Stimulated activated CD4-positive, alpha-beta T cell treated with anti-CD3 and anti-CD28 coated beads, Interleukin-4, amount 100 ng/mL, for 24 hours (primary cell): ENCODE results near the gene CST1.
"Not testable (repeated sequence)": the region's sequence is repeated elsewhere in the genome, so short reads cannot be mapped to it uniquely, and the experiment has no call there.

Source experiments
- DNase-seq: peaks from one replicate; pipeline ENCODE4 v3.0.0-alpha.2; 2020

CST1 gene, protein sequence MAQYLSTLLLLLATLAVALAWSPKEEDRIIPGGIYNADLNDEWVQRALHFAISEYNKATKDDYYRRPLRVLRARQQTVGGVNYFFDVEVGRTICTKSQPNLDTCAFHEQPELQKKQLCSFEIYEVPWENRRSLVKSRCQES

DNA sequence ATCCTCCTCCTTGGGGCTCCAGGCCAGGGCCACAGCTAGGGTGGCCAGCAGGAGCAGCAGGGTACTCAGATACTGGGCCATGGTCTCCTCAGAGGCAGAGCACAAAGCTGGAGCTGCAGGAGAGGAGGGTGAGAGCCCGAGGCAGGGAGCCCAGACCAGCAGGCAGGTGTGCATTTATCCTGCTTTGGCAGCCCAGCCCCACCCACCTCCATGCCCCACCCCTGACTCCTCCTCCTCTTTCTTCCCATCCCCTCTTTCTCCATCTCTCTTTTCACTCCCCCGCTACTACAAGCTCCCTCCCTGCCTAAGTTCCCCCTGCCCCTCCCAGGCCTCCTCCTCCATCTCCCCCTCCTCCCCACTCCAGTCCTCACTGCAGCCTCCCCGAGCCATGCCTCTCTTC lies at the start of gene CST1:
CST1 (minus strand) TSS at position 150 of the 400 bp plus-strand sequence; CDS start at position 81, 69 bp downstream.
- DNase-seq, result not testable (repeated sequence)

DNA sequence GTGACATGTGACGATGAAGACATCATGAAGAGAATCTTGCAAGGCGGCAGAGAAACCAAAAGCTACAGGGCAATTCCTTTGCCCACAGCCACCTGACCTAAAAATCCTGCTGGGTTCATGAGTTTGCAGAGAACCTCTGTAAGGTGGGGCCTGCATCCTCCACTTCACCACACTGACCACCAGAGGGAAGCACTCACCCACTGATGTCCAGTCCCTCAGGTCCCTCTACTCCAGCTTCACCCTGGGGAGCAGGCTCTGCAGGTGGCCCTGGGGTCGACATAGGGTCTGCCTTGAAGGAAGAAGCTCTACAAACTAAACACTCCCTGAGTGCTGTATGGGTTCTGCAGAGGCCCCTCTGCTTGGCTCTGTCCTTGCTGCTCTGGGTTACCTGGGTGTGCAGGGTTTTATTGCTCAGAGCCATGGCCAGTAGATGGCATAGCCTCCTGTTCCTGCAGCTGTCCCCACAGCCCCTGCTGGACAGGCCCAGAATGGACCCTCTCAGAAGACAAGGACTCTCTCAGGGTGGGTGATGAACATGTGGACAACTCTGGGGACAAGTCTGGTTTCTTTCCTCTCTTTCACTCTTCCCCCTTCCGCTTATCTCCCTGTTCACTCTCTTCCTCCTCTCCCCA lies 48.6 kb upstream of the CST1 start:
- DNase-seq, result peak; percentile 7

DNA sequence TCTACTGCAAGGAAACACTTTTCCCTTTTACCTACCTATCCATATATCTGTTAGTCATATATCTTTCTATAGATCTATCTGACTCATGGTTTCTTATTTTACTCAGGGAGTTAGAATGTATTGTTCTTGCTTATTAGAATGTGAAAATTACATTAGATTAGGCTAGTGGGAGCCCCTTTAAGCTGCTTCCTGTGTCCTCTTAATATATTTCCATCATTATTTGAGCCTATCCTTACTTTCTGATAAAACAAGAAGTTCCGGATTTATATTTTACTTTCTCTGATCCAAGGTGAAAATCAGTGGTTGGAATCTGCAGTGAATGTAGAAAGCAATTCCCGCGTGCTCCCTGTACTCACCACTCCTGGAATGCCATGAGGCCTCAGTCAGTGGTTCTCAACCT lies 44.8 kb upstream of the CST1 start:
- DNase-seq, result no peak

DNA sequence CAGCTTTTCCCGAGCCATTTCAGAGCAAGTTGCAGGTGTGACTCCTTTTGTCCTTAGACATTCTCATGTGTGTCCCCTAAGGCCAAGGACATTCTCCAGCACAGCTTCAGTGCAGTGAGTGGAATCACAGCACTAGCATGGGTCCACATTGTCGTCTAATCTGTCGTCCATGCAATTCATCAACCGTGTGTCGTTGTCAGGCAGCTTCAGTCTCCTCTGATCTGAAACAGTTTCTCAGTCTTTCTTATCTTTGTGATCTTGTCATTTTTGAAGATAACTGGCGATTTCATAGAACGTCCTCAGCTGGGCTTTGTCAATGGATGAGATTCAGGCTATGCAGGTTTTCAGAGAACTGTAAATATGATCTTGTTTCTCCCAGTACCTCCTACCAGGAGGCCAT lies 44.1 kb upstream of the CST1 start:
- no peak for DNase-seq

DNA sequence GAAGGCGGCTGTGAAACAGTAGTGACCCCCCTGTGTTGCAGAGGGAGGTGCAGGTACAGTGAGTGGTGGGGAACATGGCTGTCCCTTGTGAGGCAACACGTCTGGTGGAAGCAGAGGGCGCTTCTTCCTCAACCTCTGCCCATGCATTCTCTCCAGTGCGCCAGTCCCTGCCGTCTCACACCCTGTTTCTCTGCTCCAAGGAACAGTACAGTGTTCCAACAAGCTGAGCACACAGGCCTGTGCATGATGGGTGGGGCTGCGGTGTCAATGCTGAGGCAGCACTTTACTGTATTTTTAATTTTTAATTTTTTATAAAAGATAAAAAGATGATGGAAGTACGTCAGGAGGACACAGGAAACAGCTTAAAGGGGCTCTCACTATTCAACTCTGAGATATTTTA lies 43.3 kb upstream of the CST1 start:
- DNase-seq, result no peak

DNA sequence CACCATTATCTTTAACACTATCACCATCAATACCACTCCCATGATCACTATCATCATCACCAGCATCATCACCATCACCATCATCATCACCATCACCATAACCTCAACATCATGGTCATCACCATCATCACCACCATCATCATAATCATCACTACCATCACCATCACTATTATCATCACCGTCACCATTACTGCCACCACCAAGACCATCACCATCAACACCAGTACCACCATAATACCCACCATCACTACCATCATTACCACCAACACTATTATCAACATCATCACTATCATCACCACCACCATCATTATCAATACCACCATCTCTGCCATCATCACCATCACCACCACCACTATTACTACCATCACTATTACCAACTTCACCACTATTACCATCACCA lies 32.7 kb upstream of the CST1 start:
- DNase-seq, result no peak

DNA sequence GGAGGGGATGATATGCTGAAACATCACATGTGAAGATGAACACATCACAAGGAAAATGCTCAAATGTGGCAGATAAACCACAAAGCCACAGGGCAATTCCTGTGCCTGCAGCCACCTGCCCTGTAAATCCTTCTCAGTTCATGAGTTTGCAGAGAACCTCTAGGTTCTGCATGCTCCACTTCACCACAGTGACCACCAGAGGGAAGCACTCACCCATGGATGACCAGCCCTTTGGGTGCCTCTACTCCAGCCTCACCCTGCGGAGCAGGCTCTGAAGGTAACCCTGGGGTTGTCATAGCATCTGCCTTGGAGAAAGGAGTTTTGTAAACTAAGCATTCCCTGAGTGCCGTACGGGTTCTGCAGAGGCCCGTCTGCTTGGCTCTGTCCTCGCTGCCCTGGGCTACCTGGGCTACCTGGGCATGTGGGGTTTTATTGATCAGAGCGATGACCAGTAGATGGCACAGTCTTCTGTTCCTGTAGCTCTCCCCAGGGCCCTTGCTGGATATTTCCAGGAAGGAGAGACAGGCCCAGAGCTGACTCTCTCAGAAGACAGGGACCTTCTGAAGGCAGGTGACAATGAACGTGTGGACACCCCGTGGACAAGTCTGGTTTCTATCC lies 31.7 kb upstream of the CST1 start:
- DNase-seq, result peak; percentile 12

DNA sequence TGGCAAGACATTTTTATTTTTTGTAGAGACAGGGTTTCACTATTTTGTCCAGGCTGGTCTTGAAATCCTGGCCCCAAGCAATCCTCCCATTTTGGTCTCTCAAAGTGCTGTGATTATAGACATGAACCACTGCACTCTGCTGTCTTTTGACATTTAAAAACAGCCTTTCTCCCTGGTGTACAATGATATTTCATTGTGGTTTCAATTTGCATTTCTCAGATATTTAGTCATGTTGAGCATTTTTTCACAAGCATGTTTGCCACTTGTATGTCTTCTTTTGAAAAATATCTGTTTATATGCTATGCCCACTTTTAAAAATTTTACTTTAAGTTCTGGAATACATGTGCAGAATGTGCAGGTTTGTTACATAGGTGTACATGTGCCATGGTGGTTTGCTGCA lies 27.9 kb upstream of the CST1 start:
- DNase-seq, result not testable (repeated sequence)

DNA sequence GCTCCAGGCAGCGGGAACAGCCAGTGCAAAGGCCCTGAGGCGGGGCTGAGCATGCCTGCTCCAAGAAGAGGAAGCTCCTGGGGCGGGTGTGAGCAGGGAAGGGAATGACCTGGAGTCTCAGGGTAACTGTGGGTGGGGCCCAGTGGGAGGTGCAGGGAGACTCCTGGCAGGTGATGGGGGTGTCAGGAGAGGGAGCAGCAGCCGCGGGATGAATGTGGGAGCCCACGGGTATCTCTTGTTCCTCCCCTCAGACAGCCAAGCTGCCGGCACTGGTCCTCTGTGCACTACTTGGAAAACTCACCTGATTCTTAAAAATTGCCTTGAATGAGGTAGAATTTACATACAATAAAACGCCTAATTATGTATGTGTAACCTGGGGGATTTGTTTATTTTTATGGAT lies 26.6 kb upstream of the CST1 start:
- not testable (repeated sequence) for DNase-seq

DNA sequence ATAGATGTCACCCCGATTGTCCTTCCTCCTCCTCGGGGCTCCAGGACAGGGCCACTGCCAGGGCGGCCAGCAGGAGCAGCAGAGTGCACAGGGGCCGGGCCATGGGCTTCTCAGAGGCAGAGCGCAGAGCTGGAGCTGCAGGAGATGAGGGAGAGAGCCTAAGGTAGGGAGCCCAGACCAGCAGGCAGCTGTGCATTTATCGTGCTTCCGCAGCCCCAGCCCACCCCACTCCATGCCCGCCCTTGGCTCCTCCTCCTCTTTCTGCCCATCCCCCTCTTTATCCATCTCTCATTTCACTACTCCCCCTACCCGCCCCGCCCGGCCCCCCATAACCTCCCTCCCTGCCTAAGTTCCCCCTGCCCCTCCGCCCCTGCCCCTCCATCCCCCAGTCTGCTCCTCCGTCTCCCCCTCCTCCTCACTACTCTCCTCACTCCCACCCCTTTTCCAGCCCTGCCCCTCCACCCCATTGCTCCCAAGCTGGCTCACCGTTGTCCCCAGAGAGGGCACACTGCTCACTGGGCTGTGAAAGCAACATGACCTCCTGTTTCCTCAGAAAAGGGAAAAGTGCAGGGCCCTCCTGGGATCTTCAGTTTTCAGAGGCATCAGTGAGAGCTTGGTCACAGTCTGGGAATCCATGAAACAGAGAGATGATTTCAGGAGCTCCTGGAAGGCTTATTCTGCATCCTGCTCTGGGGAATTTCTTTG lies 25.5 kb upstream of the CST1 start:
- no peak for DNase-seq

DNA sequence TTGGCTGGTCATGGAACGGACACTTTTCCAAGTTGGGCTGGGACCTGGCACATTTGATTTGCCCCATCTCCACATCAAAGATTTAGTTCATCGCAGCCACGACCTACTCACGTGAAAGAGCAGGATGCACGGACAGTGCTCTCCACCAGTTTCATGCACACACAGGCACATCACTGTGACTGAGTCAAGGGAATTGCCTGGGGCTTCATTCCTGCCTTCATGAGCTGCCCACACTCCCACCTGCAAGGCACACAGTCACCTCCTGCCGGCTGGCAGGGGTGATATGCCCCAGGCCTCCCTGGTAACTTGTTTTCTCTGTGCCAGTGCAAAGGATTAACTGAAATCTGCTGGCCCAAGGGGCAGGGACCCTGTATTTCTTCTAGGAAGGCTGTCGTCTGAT lies 23.3 kb upstream of the CST1 start:
- DNase-seq, result no peak

DNA sequence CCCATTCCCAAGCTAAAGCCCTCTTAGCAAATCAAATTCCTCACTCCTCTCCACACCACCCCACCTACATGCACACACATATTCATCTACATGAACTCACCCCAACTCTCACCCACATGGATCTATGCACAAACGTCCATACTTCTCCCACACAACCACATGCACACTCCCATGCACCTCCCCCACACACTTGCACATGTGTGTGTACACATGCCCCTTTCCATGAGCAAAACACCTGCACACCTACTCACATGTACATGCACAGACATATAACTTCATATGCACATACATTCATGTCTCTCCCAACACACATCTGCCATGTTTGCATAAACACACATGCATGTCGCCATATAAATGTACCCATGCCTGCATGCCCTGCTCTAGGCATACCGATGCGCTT lies 22.8 kb upstream of the CST1 start:
- no peak for DNase-seq

DNA sequence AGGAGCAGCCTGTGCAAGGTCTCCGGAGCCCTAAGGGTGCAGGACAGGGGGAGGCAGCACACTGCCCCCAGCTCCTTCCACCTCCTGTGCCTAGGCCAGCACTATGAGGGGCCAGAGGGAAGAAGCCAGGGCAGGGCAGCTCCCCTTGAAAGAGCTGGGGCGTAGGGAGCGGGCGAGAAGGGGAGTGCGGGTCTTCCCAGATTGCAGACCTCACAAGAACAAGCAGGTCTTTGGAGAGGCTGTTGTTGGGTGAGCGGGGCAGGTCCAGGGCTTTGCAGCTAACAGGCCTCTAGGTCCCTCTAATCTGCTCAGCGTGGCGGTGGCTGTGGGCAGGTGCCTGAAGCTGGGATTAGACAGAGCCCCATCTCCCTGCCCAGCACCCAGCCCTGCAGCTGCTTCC lies 22.4 kb upstream of the CST1 start:
- no peak for DNase-seq

DNA sequence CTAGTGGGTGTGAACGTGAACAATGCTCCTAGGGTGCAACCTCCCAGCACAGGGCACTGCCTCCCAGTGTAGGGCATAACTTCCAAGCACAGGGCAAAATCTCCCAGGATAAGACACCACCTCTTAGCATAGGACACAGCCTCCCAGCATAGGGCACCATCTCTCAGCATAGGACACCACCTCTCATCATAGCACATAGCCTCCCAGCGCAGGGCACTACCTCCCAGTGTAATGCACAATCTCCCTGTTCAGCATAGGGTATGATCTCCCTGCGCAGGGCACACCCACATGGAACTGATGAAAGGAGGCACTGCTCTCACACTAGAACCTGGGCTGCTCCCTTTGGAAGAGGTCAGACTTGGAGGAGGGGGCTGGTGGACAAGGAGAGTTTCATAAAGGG lies 21.3 kb upstream of the CST1 start:
- DNase-seq, result no peak

DNA sequence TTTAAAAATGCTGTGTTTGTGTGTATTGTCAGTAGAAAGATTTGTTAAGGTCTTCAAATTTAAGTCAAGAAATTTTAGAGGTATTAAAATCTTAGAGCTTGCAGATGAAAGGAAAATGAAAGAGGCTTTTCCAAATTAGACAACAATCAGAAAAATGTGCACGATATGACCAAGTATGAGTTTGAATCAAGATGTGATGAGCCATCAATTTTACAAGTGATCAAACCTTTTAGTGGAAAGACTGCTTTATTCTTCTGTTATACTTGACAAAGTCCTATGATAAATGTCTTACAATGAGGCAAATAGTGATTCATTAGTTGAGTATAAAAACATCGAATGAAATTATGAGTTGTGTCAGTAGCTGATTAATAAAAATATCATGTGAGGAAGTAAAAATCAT lies 19.6 kb upstream of the CST1 start:
- no peak for DNase-seq

DNA sequence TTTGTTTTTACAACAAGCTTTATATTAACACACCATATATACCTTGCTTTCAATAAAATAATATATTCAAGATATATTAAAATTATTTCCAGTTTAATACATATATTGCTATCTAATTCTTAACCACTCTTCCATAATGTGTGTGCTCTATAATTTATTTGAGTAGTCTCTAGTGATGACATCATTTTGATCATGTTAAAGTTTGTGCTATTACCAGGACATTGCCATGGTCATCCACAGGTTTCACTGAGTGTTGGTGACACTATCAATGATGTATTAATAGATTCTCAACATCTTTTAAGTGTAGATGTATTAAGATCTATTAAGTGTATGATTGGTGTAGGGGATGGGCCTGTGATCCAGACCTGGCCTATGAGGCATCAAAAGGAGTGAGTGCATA lies 17.8 kb upstream of the CST1 start:
- not testable (repeated sequence) for DNase-seq

DNA sequence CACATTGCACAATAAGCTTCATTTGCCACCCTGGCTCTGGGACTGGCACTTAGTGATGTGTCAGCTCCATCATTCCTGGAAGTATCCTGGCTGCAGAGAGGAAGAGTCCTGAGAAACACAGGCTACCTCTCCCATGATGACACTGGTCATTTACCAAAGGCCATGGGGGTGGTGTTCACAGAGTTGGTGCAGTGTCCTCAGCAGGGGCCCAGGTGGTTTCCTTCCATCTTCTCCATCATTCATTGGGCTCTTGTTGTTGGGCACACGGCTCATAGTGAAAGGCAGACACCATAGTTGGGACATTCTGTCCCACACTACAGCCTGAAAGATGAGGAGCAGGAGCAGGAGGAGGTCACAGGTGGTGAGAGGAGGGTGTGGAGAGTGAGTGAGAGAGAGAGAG lies 15.8 kb upstream of the CST1 start:
- DNase-seq, result no peak

DNA sequence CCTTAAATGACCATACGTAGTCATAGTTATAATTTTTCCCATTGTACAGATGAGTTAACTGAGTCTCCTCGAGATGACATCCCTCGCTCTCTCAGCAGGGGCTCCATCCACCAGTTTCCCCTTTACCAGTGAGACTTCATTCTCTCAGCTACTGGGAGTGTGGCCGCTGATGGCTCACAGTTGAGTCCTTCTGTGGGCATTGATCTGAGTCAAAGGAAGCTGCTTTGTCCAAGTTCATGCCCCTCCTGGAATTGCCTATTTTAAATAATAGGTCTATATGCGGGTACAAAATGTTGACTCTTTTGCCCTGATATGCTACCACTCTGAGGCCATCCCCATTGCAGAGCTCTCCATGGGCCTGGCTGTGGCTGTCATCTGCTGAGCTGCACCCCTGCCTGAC lies 14.8 kb upstream of the CST1 start:
- no peak for DNase-seq

DNA sequence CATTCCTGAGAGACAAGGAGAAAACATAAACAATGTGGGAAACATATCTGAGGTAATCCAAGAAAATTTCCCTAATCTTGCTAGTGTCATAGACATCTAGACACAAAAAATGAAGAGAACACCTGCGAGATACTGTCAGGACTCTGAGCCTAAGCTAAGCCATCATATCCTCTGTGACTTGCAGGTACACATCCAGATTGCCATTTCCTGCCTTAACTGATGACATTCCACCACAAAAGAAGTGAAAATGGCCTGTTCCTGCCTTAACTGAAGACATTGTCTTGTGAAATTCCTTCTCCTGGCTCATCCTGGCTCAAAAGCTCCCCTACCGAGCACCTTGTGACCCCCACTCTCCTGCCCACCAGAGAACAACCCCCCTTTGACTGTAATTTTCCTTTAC lies 13.9 kb upstream of the CST1 start:
- not testable (repeated sequence) for DNase-seq

DNA sequence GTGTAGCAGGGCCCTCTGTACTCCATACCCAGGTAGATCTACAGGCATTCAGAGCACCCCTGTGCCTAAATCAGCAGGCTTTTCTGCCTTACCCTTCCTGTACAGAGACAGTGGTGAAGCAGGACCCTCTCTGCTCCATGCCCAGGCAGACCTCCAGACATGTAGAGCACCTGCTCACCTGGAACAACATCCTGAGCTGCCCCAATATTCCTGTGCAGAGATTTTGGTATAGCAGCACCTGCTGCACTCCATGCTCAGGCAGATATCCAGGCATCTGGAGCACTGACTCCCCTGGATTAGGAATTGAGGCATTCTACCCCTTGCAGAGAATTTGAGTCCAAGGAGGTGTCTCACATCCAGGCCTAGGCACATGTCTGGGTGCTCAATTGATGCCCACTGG lies 12.6 kb upstream of the CST1 start:
- DNase-seq, result no peak

DNA sequence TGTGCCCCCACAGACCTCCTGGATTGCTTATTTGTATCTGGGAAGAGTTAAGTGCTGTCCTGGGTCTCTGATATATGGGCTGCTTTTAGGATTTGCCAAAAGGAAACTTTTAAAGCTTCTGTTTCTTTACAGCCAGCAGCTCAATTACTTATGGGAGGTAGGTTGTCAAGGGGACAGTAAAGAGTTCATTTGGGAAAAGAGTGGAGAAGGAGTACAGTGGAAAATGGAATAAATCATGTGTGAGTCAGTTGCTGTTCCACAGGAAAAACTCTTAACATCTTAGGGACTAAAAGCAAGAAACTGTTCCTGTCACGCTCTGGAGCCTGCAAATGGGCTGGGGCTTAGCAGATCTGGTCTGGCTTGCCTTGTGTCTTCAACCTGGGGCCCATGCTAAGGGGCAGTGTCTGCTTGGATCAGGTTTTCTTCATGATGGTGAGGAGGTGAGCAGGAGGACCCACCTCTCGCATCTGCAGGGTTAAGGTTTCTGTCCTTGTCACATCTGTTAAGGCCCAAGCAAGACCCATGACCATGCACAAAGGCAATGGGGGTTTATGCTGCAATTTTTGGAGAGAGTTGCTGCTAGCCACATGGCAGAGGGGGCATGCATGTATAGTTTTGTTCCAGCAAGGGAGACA lies 8.7 kb upstream of the CST1 start:
- DNase-seq, result no peak

DNA sequence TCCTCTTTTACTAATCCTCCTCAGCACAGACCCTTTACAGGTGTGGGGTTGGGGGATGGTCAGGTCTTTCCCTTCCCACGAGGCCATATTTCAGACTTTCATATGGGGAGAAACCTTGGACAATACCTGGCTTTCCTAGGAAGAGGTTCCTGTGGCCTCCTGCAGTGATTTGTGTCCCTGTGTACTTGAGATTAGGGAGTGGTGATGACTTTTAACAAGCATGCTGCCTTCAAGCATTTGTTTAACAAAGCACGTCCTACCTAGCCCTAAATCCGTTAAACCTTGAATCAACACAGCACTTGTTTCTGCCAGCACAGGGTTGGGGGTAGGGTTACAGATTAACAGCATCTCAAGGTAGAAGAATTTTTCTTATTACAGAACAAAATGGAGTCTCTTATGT lies 6.1 kb upstream of the CST1 start:
- not testable (repeated sequence) for DNase-seq

DNA sequence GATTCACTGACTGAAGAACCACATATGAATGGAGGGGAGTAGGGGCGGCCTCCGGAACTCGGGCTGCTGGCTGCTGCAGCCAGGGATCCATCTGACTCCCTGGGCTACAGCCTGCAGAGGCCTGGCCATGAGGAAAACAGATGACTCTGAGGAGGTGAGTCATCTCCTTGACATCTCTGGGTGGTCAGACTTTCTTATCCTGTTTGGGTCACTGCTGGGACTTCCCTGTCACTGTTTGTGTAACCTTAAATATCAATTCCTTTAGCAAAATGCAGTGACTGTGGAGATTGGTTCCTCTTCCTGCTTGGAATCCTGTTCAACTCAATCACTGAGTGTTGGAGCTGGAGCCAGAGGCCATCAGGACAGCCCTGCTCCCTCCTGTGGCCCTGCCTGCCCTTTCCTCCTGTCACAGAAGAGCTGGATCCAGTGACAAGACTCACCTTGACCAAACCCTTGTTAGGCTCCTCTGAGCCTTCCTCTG lies 4.4 kb upstream of the CST1 start:
- not testable (repeated sequence) for DNase-seq

DNA sequence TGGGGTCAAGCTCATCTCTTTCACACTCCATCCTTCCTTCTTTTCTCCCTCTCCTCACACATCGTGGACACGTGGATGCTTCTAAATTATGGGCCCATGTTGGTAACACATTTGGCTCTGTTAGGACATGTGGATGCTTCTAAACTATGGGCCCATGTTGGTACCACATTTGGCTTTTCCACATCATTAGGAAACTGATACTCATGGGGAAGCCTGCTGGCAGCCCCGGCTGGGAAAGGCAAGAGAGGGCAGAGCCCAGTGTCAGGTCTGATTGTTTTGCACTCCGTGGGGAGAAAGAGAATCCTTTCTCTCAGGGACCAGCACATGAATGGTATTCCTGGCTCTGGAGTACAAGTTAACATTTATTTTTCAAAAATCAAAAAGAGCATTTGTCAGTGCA lies 4.0 kb upstream of the CST1 start:
- DNase-seq, result no peak
